Left ventricle myocardium superior (tissue), 1 donor: ENCODE measurements around the gene SLC6A17. TPM values are rescaled to one million over a fixed set of nuclear protein-coding genes. Genes with fewer than 3 reads are reported as not detected.

ENCODE experiments used
- ATAC-seq: fragments of 200-7000 bp; cut with Tn5 transposase; one replicate; pipeline ENCODE4 v1.9.1; 2020; ENCODE audit warnings: mild to moderate bottlenecking, moderate library complexity
- DNase-seq: peaks from one replicate; pipeline ENCODE4 v3.0.0-alpha.2; 2020
- intact Hi-C: fragments of 100-400 bp; cut with micrococcal nuclease; formaldehyde crosslinking; loops from one replicate; pipeline ENCODE4 v1.11.0; 2022
- total RNA-seq: library from RNA; stranded (reverse); fragmentation: NEBNext Ultra II Directional; extraction: Animal tissue kit (Norgen Biotek cat#: 25700); gene quantifications from one replicate; pipeline ENCODE4 v1.2.1, GENCODE V29; 2021
- donor health status: DM: no; HTN: yes; CAD: no; lungs with severe emphysema.

SLC6A17 gene
- total RNA-seq, 1 donor from 2014 or later, result not detected

- intact Hi-C loops, result no loop called here
- ATAC-seq (no peak), DNase-seq (no peak)
These were observed 62.2 kb downstream of the SLC6A17 start for GRCh38 chr1:110212169-110213142.

- no peak for DNase-seq
- no peak for ATAC-seq
- intact Hi-C loops, result no loop called here
These were observed 62.8 kb downstream of the SLC6A17 start for GRCh38 chr1:110213143-110213540.

- intact Hi-C loops, result no loop called here
These were observed 64.4 kb downstream of the SLC6A17 start for GRCh38 chr1:110214454-110215404.

GRCh38 chr1:110215621-110216515 is 65.6 kb downstream of the SLC6A17 start:
- DNase-seq (no peak), ATAC-seq (no peak)
- intact Hi-C loops, result no loop called here

More at GRCh38 chr1:110214454-110215404, 64.4 kb downstream of the SLC6A17 start:
- no peak for DNase-seq
- ATAC-seq, result no peak

- no peak for ATAC-seq
- intact Hi-C loops, result no loop called here
- DNase-seq, result no peak
These were observed 66.7 kb downstream of the SLC6A17 start for GRCh38 chr1:110216844-110217444.

- no peak for ATAC-seq
- intact Hi-C loops, result no loop called here
- no peak for DNase-seq
These were observed 67.8 kb downstream of the SLC6A17 start for GRCh38 chr1:110218137-110218536.

- ATAC-seq (no peak), DNase-seq (no peak)
- intact Hi-C loops, result no loop called here
These were observed 68.4 kb downstream of the SLC6A17 start for GRCh38 chr1:110218739-110219138.

- intact Hi-C loops, result no loop called here
- ATAC-seq, result no peak
These were observed 70.0 kb downstream of the SLC6A17 start for GRCh38 chr1:110220324-110220723.

GRCh38 chr1:110221119-110221518 is 70.8 kb downstream of the SLC6A17 start:
- ATAC-seq, result no peak
- no peak for DNase-seq
- intact Hi-C loops, result no loop called here

More at GRCh38 chr1:110220324-110220723, 70.0 kb downstream of the SLC6A17 start:
- no peak for DNase-seq

- DNase-seq (no peak), ATAC-seq (no peak)
- intact Hi-C loops, result no loop called here
These were observed 72.8 kb downstream of the SLC6A17 start for GRCh38 chr1:110223127-110223526.

GRCh38 chr1:110223581-110223980 is 73.3 kb downstream of the SLC6A17 start:
- ATAC-seq, result no peak
- intact Hi-C loops, result no loop called here
- no peak for DNase-seq

GRCh38 chr1:110224240-110224995 is 74.1 kb downstream of the SLC6A17 start:
- intact Hi-C loops, result no loop called here
- no peak for ATAC-seq
- no peak for DNase-seq

- ATAC-seq (no peak), DNase-seq (no peak)
- intact Hi-C loops, result no loop called here
These were observed 74.9 kb downstream of the SLC6A17 start for GRCh38 chr1:110225212-110225611.

GRCh38 chr1:110225756-110226404 is 75.6 kb downstream of the SLC6A17 start:
- DNase-seq, result no peak
- intact Hi-C loops, result no loop called here
- no peak for ATAC-seq

GRCh38 chr1:110227774-110228173 is 77.5 kb downstream of the SLC6A17 start:
- no peak for ATAC-seq
- no peak for DNase-seq
- intact Hi-C loops, result no loop called here

- DNase-seq (no peak), ATAC-seq (no peak)
- intact Hi-C loops, result no loop called here
These were observed 78.1 kb downstream of the SLC6A17 start for GRCh38 chr1:110228381-110228780.

- ATAC-seq (no peak), DNase-seq (no peak)
- intact Hi-C loops, result no loop called here
These were observed 78.6 kb downstream of the SLC6A17 start for GRCh38 chr1:110228869-110229268.
